HUES48 (cell line): ENCODE data around the gene PACS2.

Source experiments
- H3K27ac ChIP-seq: one replicate; pipeline ENCODE4 v1.7.0; 2013; ENCODE audit warnings: low read depth, low read length, inconsistent platforms
- H3K27me3 ChIP-seq: 2 replicates; pipeline ENCODE4 v1.6.1; 2013; ENCODE audit warnings: mild to moderate bottlenecking, low read length; ENCODE audit not compliant: control insufficient read depth, insufficient read depth
- H3K36me3 ChIP-seq: 2 replicates; pipeline ENCODE4 v1.6.1; 2013; ENCODE audit warnings: low read length; ENCODE audit not compliant: control insufficient read depth, insufficient read depth
- H3K4me1 ChIP-seq: 2 replicates; pipeline ENCODE4 v1.6.1; 2013; ENCODE audit warnings: mild to moderate bottlenecking, low read length; ENCODE audit not compliant: control insufficient read depth, insufficient read depth
- H3K4me3 ChIP-seq: 2 replicates; pipeline ENCODE4 v1.5.1; 2013; ENCODE audit warnings: mild to moderate bottlenecking, low read depth, low read length
- H3K9ac ChIP-seq: 2 replicates; pipeline ENCODE4 v1.6.1; 2013; ENCODE audit warnings: mild to moderate bottlenecking, low read depth, low read length, moderate library complexity
- H3K9me3 ChIP-seq: 2 replicates; pipeline ENCODE4 v1.6.1; 2013; ENCODE audit warnings: low read length; ENCODE audit not compliant: control insufficient read depth, insufficient read depth

Gene PACS2

DNA sequence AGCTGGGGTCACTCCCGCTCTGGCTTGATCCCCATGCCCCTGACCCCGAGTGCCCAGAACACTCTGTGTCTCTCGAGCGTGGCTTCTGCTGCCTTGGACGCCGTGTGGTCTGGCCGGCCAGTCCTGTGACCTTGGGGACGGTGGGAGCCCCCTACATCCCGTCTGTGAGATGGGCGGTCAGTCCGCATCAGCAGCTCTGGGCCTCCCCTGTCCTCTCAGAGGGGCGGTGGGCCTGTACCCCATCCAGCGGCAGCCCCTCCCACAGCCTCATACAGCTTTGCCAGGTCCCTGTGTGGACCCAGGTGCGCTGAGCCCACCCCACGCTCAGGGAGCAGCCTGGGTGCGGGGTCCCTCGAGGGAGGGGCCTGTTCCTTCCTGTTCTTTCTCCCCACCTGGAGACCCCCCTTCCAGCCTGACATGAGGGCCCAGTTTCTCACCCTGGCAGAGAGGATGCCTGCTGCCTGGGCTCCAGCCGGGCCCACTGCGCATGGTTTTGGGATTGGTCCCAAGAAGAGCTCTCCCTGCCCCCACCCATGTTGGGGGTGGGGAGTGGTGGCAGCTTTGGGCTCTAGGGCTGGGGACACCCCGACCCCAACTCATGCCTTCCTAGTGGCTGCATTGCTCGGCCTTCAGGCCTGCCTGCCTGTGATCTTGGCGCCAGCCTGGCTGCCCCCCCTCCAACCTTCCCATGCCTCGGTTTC is 106.6 kb downstream of the PACS2 start:
- peak overlapping the region; percentile 86 for H3K9ac ChIP-seq
- peaks cover 22% of the 10 kb centered on the region for H3K36me3 ChIP-seq
- H3K9me3 ChIP-seq, result no peaks in the 10 kb centered on the region
- H3K4me3 ChIP-seq, result peak overlapping the region; percentile 90
- peak overlapping the region; percentile 73 for H3K27ac ChIP-seq
- H3K4me1 ChIP-seq, result peaks cover 14% of the 10 kb centered on the region
- H3K27me3 ChIP-seq, result no peaks in the 10 kb centered on the region

DNA sequence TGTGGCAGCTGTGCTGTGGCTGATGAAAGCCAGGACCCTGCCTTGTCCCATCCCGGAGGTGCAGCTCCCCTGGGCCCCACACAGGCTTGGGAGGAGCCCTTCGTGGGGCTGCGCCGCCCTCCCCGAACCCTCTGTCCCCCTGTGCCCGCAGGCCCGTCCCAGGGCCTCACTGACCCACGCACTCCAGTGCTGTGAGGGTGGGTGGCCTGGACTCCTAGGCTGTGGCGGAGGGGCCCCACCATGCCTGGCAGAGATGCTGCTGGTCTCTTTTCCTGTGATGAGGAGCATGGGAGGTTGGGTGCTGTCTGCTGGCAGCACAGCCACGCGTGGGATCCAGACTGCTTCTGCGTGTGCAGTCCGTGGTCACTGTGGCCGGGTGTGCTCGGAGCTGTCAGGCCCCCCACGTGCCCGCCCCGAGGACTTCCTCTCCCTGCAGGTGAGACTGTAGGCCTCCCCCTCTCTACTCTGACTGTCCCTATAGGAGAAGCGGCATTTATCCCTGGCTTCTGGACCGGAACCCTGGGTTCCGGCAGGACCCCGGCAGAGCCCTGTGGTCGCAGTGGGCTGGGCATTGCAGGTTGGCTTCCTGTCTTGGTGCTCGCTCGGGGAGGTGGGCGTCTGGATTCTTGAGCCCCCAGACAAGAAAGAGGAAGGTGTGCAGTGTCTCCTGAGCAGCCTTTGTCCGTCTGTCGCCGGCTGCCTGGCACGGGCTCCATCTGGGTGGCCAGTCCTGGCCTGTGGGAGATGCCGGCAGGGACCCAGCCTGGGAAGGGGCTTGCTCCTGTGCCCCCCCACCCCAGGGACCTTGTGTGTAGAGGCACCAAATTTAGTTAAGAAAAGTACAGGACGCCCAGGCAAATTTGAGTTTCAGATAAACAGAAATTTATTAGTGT is 107.4 kb downstream of the PACS2 start:
- no peaks in the 10 kb centered on the region for H3K9me3 ChIP-seq
- peaks cover 14% of the 10 kb centered on the region for H3K4me1 ChIP-seq
- H3K27ac ChIP-seq, result no peak overlapping the region
- no peaks in the 10 kb centered on the region for H3K27me3 ChIP-seq
- no peak overlapping the region for H3K9ac ChIP-seq
- H3K36me3 ChIP-seq, result peaks cover 26% of the 10 kb centered on the region
- H3K4me3 ChIP-seq, result no peak overlapping the region

DNA sequence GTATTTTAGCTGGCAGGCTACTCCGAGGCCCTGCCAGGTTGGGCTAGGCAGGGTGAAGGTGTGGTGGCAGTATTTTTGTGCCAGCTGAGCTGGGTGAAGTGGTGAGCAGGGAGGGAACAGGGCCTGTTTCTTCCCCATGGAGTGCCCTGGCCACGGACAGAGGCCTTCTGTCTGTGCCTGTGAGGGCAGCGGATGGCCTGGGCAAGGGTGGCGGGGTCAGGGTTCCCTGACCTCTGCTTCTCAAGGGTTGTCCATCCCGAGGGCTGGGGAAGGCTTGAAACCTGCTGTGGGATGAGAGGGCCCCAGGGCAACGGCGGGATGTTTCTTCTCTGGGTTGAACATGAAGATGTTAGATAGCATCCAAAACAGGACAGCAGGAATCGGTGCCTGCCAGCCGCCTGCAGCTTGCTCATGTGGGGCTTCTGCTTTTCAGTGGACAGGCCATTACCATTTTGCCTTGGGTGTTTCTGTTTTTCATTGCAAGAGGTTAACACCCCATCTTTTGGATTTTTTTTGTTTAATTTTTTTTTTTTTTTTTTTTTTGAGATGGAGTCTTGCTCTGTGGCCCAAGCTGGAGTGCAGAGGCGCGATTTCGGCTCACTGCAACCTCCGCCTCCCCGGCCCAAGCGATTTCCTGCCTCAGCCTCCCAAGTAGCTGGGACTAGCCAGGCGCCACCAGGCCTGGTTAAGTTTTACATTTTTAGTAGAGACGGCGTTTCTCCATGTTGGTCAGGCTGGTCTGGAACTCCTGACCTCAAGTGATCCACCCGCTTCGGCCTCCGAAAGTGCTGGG is 108.3 kb downstream of the PACS2 start:
- Histone ChIP-seq H3K9me3 (no peaks in the 10 kb centered on the region), H3K36me3 (peaks cover 36% of the 10 kb centered on the region), H3K27ac (no peak overlapping the region), H3K4me1 (peaks cover 14% of the 10 kb centered on the region), H3K4me3 (no peak overlapping the region), H3K27me3 (no peaks in the 10 kb centered on the region), H3K9ac (no peak overlapping the region)

DNA sequence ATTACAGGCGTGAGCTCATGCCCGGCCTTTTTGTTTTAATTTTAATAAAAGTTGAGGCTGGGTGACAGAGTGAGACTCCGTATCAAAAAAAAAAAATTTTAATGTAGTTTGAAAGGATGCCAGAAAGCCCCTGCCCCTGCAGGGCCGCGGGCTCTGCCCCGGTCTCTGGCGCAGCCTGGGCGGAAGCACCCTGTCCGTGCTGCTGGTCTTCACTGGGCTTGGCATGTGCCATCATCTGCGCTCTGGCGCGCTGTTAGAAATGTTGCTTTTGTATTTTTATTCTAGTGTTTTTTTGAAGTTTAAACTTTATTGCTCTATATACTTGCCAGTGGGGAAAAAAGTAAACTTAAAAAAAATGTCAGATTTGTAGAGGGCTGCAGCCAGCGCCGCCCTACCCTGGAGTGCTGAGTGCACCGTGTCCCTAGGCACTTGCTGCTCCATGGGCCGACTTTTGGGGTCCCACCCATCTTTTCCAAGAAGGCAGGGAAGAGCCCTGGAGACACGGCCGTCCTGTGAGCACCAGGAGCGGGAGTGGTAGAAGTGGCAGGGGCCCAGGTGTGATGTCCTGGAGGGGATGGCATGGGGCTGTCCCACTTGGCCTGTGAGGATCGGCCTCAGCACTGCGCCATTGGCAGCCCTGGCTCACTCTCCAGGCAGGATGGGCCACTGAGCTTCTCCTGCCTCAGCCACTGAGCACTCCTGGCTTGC is 109.1 kb downstream of the PACS2 start:
- H3K4me1 ChIP-seq, result peaks cover 12% of the 10 kb centered on the region
- peaks cover 41% of the 10 kb centered on the region for H3K36me3 ChIP-seq
- no peak overlapping the region for H3K4me3 ChIP-seq
- no peak overlapping the region for H3K9ac ChIP-seq
- H3K27me3 ChIP-seq, result no peaks in the 10 kb centered on the region
- no peak overlapping the region for H3K27ac ChIP-seq
- H3K9me3 ChIP-seq, result no peaks in the 10 kb centered on the region

DNA sequence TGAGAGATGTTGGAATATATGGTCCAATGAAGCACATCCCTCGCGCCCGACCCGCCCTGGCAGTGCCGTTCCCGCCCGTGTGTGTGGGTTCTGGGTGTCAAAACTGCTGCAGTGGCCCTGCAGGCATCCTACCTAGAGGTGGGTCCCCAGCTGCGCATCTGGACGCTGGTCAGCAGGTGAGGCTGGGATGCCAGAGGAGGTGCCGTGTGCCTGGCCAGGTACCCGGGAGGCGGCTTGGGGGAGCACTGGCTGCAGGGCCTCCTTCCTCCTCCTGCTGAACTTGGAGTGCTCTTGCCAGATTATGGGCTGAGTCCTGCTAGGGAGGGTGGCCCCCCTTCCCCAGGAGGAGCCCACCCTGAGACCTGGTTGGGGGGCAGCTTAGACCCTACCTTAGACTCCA is 110.3 kb downstream of the PACS2 start:
- Histone ChIP-seq H3K9me3 (no peaks in the 10 kb centered on the region), H3K27ac (no peak overlapping the region), H3K36me3 (peaks cover 41% of the 10 kb centered on the region), H3K9ac (no peak overlapping the region), H3K4me3 (no peak overlapping the region), H3K4me1 (0 out of 2 replicates have a peak, but pooled peaks cover 5% of the 10 kb centered on the region), H3K27me3 (no peaks in the 10 kb centered on the region)

DNA sequence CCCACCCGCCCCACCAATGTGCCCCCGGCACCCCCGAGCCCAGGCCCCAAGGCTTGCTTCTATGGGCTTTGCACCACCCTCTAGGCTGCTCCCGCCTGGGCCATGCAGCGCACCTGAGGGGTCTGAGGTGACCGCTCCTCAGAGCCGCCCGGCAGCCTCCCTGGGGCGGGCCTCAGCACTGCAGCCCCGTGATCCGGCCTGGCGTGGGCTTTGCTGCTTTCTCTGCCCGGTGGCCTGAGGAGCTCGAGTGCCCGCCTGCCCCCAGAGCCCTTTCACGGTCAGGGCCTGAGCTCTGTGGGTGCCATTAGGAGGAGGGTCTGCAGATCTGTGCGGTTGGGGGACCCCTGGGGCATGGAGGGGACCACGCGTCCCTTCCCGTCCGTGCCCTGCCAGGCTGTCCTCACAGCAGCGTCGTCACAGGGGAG is 111.3 kb downstream of the PACS2 start:
- peaks cover 48% of the 10 kb centered on the region for H3K36me3 ChIP-seq
- H3K4me3 ChIP-seq, result no peak overlapping the region
- H3K27ac ChIP-seq, result no peak overlapping the region
- no peaks in the 10 kb centered on the region for H3K9me3 ChIP-seq
- no peaks in the 10 kb centered on the region for H3K27me3 ChIP-seq
- 0 out of 2 replicates have a peak, but pooled peaks cover 5% of the 10 kb centered on the region for H3K4me1 ChIP-seq
- no peak overlapping the region for H3K9ac ChIP-seq

DNA sequence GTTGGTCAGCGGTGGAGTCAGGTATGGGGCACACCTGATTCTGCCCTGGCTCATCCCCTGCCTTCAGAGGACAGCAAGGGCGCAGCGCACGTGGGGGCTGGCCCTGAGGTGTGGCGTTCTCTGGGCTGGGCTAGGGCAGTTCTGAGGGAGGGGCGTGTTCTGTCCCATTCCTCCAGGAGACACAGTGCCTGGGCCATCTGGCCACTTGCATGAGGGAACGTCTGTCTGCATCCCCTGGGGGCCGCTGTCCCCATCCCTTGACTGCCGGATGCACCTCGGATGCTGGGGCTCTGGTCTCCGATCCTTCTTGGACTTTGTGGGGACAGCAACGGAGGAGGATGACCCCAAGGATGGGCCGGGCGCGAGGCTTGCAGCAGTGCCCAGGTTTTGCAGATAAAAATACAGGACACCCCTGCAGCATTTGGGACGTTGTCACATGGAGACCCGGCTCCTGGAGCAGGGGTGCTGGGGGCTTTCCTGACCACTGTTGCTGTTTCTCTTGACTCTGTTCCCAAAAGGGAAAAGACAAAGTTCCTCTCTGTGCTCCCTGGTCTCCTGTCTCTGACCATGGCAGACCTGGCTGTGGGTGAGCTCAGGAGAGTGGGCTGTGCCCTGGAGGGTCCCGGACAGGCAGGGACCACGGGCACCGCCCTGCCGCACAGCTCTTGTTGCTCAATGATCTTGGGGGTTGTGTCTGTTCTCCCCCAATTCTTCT is 112.0 kb downstream of the PACS2 start:
- H3K9me3 ChIP-seq, result no peaks in the 10 kb centered on the region
- H3K27ac ChIP-seq, result no peak overlapping the region
- no peak overlapping the region for H3K9ac ChIP-seq
- no peak overlapping the region for H3K4me3 ChIP-seq
- no peaks in the 10 kb centered on the region for H3K4me1 ChIP-seq
- no peaks in the 10 kb centered on the region for H3K27me3 ChIP-seq
- H3K36me3 ChIP-seq, result peaks cover 54% of the 10 kb centered on the region

DNA sequence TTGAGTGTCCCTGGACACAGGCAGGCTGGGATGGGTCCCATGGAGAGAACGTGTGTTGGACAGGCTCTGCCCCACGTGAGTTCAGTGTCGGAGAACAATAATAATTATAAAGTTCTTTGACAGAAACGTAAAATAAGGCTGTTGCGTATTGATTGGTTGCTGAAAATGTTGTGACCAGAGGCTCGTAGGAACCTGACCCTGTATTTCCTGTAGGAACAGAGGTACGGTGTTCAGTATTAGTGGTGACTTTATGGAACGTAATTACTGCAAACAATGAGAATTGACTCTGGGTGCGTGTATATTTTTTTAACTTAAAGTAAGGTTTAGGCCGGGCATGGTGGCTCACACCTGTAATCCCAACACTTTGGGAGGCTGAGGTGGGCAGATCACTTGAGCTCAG is 112.9 kb downstream of the PACS2 start:
- H3K9me3 ChIP-seq, result no peaks in the 10 kb centered on the region
- H3K9ac ChIP-seq, result no peak overlapping the region
- peaks cover 49% of the 10 kb centered on the region for H3K36me3 ChIP-seq
- H3K27ac ChIP-seq, result no peak overlapping the region
- H3K4me1 ChIP-seq, result no peaks in the 10 kb centered on the region
- no peak overlapping the region for H3K4me3 ChIP-seq
- H3K27me3 ChIP-seq, result no peaks in the 10 kb centered on the region

DNA sequence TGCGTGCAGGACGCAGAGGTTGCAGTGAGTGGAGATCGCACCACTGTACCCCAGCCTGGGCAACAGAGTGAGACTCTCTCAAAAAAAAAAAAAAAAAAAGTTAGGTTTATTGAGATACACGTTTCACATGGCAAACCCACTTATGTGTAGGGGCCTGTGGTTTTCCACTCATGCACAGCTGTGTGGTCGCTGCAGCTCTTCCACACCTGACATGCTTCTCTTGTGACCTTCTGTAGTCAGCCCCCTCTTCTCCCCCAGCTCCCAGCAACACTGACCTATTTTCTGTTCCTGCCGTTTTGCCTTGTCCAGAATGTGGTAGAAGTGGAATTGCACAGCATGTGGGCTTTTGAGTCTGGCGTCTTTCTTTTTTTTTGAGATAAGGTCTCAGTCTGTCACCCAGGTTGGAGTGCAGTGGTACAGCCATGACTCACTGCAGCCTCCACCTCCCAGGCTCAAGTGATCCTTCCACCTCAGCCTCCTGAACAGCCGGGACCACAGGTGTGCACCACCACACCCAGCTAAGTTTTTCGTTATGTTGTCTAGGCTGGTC is 113.5 kb downstream of the PACS2 start:
- Histone ChIP-seq H3K4me1 (no peaks in the 10 kb centered on the region; the same call in 1 of the 2 replicates), H3K36me3 (peaks cover 48% of the 10 kb centered on the region), H3K27ac (no peak overlapping the region), H3K27me3 (no peaks in the 10 kb centered on the region), H3K9ac (no peak overlapping the region), H3K4me3 (no peak overlapping the region), H3K9me3 (no peaks in the 10 kb centered on the region)

DNA sequence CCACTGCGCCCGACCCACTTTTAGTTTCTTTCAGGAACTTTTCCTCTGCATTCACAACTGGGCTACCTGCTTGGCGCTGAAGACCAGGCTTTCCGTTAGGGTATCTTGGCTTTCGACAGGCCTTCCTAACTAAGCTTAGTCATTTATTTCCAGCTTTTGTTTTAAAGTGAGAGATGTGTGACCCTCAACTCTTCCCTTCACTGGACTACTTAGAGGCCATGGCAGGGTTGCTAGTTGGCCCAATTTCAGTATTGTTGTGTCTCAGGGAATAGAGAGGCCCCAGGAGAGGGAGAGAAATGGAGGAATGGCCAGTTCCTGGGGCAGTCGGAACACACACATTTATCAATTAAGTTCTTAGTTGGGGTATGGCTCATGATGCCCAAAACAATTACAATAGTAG is 115.5 kb downstream of the PACS2 start:
- Histone ChIP-seq H3K27me3 (no peaks in the 10 kb centered on the region), H3K36me3 (peaks cover 37% of the 10 kb centered on the region), H3K4me3 (no peak overlapping the region), H3K27ac (no peak overlapping the region), H3K9me3 (no peaks in the 10 kb centered on the region), H3K9ac (no peak overlapping the region), H3K4me1 (no peaks in the 10 kb centered on the region; the same call in 1 of the 2 replicates)
